ENCODE results near the gene FHL3.

FHL3 gene

GRCh38 chr1:37999430-38000232, 5.7 kb downstream of the FHL3 start:
- Histone ChIP-seq H3K9ac (no peak overlapping the region), H3K27ac (no peak overlapping the region), H3K4me3 (IDR thresholded peaks at IDR 0.05; ENCODE audit: insufficient read depth, low read depth, low read length) (no peak overlapping the region), H4K20me1 (ENCODE audit: insufficient read depth) (no peaks in the 10 kb centered on the region), H3K79me2 (ENCODE audit: insufficient read depth, low read depth) (no peaks in the 10 kb centered on the region), H2AFZ (ENCODE audit: low read depth) (no peak overlapping the region), H3K27me3 (ENCODE audit: insufficient read depth, low read depth) (peaks cover 6% of the 10 kb centered on the region; the same call in 1 of the 2 replicates), H3K4me1 (ENCODE audit: low read depth, poor library complexity, severe bottlenecking) (peaks cover 13% of the 10 kb centered on the region), H3K36me3 (ENCODE audit: insufficient read depth) (no peaks in the 10 kb centered on the region), H3K4me2 (no peak overlapping the region)
- TF ChIP-seq CTCF (conservative IDR thresholded peaks at IDR 0.05; ENCODE audit: low read depth, low read length): no peak

GRCh38 chr1:37998913-37999429, 6.3 kb downstream of the FHL3 start:
- H3K27me3 ChIP-seq (ENCODE audit: insufficient read depth, low read depth): peaks cover 3% of the 10 kb centered on the region; the same call in 1 of the 2 replicates
- no peak overlapping the region for H3K4me2 ChIP-seq
- H3K4me3 ChIP-seq (IDR thresholded peaks at IDR 0.05; ENCODE audit: insufficient read depth, low read depth, low read length): no peak overlapping the region
- no peak for TF ChIP-seq CTCF (conservative IDR thresholded peaks at IDR 0.05; ENCODE audit: low read depth, low read length)
- no peaks in the 10 kb centered on the region for H4K20me1 ChIP-seq (ENCODE audit: insufficient read depth)
- no peaks in the 10 kb centered on the region for H3K79me2 ChIP-seq (ENCODE audit: insufficient read depth, low read depth)
- H3K27ac ChIP-seq: no peak overlapping the region
- H3K4me1 ChIP-seq (ENCODE audit: low read depth, poor library complexity, severe bottlenecking): peaks cover 13% of the 10 kb centered on the region
- no peaks in the 10 kb centered on the region for H3K36me3 ChIP-seq (ENCODE audit: insufficient read depth)
- no peak overlapping the region for H3K9ac ChIP-seq
- no peak overlapping the region for H2AFZ ChIP-seq (ENCODE audit: low read depth)

- Histone ChIP-seq H2AFZ (ENCODE audit: low read depth) (no peak overlapping the region), H3K36me3 (ENCODE audit: insufficient read depth) (no peaks in the 10 kb centered on the region), H4K20me1 (ENCODE audit: insufficient read depth) (no peaks in the 10 kb centered on the region), H3K27ac (no peak overlapping the region), H3K4me1 (ENCODE audit: low read depth, poor library complexity, severe bottlenecking) (peaks cover 13% of the 10 kb centered on the region), H3K27me3 (ENCODE audit: insufficient read depth, low read depth) (no peaks in the 10 kb centered on the region), H3K79me2 (ENCODE audit: insufficient read depth, low read depth) (no peaks in the 10 kb centered on the region), H3K9ac (no peak overlapping the region), H3K4me2 (no peak overlapping the region), H3K4me3 (IDR thresholded peaks at IDR 0.05; ENCODE audit: insufficient read depth, low read depth, low read length) (no peak overlapping the region)
- no peak for TF ChIP-seq CTCF (conservative IDR thresholded peaks at IDR 0.05; ENCODE audit: low read depth, low read length)
Observed at GRCh38 chr1:37998089-37998808, 7.1 kb downstream of the FHL3 start.

- Histone ChIP-seq H3K27ac (no peak overlapping the region), H3K36me3 (ENCODE audit: insufficient read depth) (no peaks in the 10 kb centered on the region), H3K27me3 (ENCODE audit: insufficient read depth, low read depth) (no peaks in the 10 kb centered on the region), H3K4me1 (ENCODE audit: low read depth, poor library complexity, severe bottlenecking) (peaks cover 13% of the 10 kb centered on the region), H3K9ac (no peak overlapping the region), H2AFZ (ENCODE audit: low read depth) (no peak overlapping the region), H3K79me2 (ENCODE audit: insufficient read depth, low read depth) (no peaks in the 10 kb centered on the region), H3K4me3 (IDR thresholded peaks at IDR 0.05; ENCODE audit: insufficient read depth, low read depth, low read length) (no peak overlapping the region), H4K20me1 (ENCODE audit: insufficient read depth) (no peaks in the 10 kb centered on the region), H3K4me2 (no peak overlapping the region)
- no peak for TF ChIP-seq CTCF (conservative IDR thresholded peaks at IDR 0.05; ENCODE audit: low read depth, low read length)
Observed at GRCh38 chr1:37997256-37998088, 7.8 kb downstream of the FHL3 start.

Measured in KMS-11 (cell line).